Astrocyte (in vitro differentiated cells and primary cell): ENCODE measurements around the gene ARMC12. TPM values are rescaled to one million over a fixed set of nuclear protein-coding genes. Genes with fewer than 3 reads are reported as not detected.

Experiments used
- DNase-seq: peaks from one replicate; pipeline ENCODE4 v3.0.0-alpha.2; 2010; ENCODE audit warnings: low read depth
- FAIRE-seq: peaks from 2 replicates; lab custom pipeline; 2011; peaks lifted over from hg19 to GRCh38; lab: Jason Lieb, UNC
- H2AFZ ChIP-seq: 2 replicates; pipeline ENCODE4 v1.6.0; 2012; ENCODE audit warnings: low read depth, low read length, inconsistent platforms
- H3K27ac ChIP-seq: 2 replicates; pipeline ENCODE4 v1.5.1; 2011; ENCODE audit warnings: low read depth, low read length, inconsistent platforms
- H3K27me3 ChIP-seq: 2 replicates; pipeline ENCODE4 v1.6.0; 2011; ENCODE audit warnings: low read length, inconsistent platforms; ENCODE audit not compliant: insufficient read depth
- H3K36me3 ChIP-seq: 2 replicates; pipeline ENCODE4 v1.5.1; 2011; ENCODE audit warnings: low read length, inconsistent platforms; ENCODE audit not compliant: insufficient read depth
- H3K4me1 ChIP-seq: 2 replicates; pipeline ENCODE4 v1.5.1; 2011; ENCODE audit warnings: low read length, inconsistent platforms; ENCODE audit not compliant: insufficient read depth
- H3K4me2 ChIP-seq: 2 replicates; pipeline ENCODE4 v1.6.0; 2012; ENCODE audit warnings: low read length, inconsistent platforms
- H3K4me3 ChIP-seq: 2 replicates; pipeline ENCODE4 v1.5.1; 2011; ENCODE audit warnings: low read depth, mild to moderate bottlenecking, low read length, inconsistent platforms; ENCODE audit not compliant: insufficient read depth
- H3K79me2 ChIP-seq: 2 replicates; pipeline ENCODE4 v1.6.0; 2012; ENCODE audit warnings: mild to moderate bottlenecking, low read length, inconsistent platforms; ENCODE audit not compliant: insufficient read depth
- H3K9ac ChIP-seq: 2 replicates; pipeline ENCODE4 v1.6.0; 2012; ENCODE audit warnings: mild to moderate bottlenecking, low read length, inconsistent platforms
- H3K9me3 ChIP-seq: 2 replicates; pipeline ENCODE4 v1.5.1; 2012; ENCODE audit warnings: low read depth, mild to moderate bottlenecking, low read length, inconsistent platforms; ENCODE audit not compliant: insufficient read depth
- H4K20me1 ChIP-seq: 2 replicates; pipeline ENCODE4 v1.6.0; 2012; ENCODE audit warnings: low read length, inconsistent platforms; ENCODE audit not compliant: insufficient read depth
- H3K27ac Mint-ChIP-seq: one replicate; pipeline ENCODE4 v1.8.0; 2021; ENCODE audit warnings: mild to moderate bottlenecking, mixed read lengths; ENCODE audit not compliant: unreplicated experiment
- H3K27me3 Mint-ChIP-seq: one replicate; pipeline ENCODE4 v1.8.0; 2021; ENCODE audit warnings: low read depth, mixed read lengths; ENCODE audit not compliant: unreplicated experiment
- H3K36me3 Mint-ChIP-seq: one replicate; pipeline ENCODE4 v1.8.0; 2021; ENCODE audit warnings: low read depth, mixed read lengths; ENCODE audit not compliant: unreplicated experiment
- H3K4me1 Mint-ChIP-seq: one replicate; pipeline ENCODE4 v1.8.0; 2021; ENCODE audit warnings: low read depth, mixed read lengths; ENCODE audit not compliant: unreplicated experiment
- H3K4me3 Mint-ChIP-seq: one replicate; pipeline ENCODE4 v1.8.0; 2021; ENCODE audit warnings: mild to moderate bottlenecking, moderate library complexity, mixed read lengths; ENCODE audit not compliant: unreplicated experiment
- H3K9me3 Mint-ChIP-seq: one replicate; pipeline ENCODE4 v1.8.0; 2021; ENCODE audit warnings: mild to moderate bottlenecking, mixed read lengths; ENCODE audit not compliant: unreplicated experiment
- EZH2 ChIP-seq: IDR thresholded peaks from 2 replicates; pipeline ENCODE4 v1.6.1; 2012; ENCODE audit warnings: mild to moderate bottlenecking, low read length, inconsistent platforms; ENCODE audit not compliant: insufficient read depth
- total RNA-seq: library from RNA; stranded (reverse); gene quantifications from 2 replicates; pipeline ENCODE4 v1.2.1, GENCODE V29; 2021
- TF ChIP-seq, protein P1 (sequence below): IDR thresholded peaks from 2 replicates; pipeline ENCODE4 v1.5.1; 2011; ENCODE audit warnings: low read depth, mild to moderate bottlenecking, inconsistent platforms, low read length, moderate library complexity; ENCODE audit not compliant: insufficient read depth

Gene ARMC12
- total RNA-seq, 1 donor from 2014 or later, result 0.25 TPM

DNA sequence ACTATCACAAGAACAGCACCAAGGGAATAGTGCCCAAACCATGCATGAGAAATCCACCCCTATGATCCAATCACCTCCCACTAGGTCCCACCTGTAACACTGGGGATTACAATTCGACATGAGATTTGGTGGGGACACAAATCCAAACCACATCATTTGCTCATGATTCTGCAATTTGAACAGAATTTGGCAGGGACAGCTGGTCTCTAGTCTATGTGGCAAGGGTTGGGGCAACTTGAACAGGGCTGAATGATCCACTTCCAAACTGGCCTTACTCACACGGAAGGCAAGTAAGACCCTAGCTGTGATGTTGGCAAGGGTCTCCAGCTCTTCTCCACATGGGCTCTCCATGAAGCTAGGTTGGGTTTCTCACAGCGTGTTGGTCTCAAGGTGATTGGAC lies 38.0 kb upstream of the ARMC12 start:
- Histone ChIP-seq H3K4me2 (no peak overlapping the region), H4K20me1 (no peaks in the 10 kb centered on the region), H3K4me1 (no peaks in the 10 kb centered on the region), H3K79me2 (no peaks in the 10 kb centered on the region), H3K4me3 (no peak overlapping the region), H3K9ac (no peak overlapping the region), H3K27me3 (no peaks in the 10 kb centered on the region), H3K27ac (no peak overlapping the region), H3K36me3 (no peaks in the 10 kb centered on the region), H3K9me3 (no peaks in the 10 kb centered on the region), H2AFZ (no peak overlapping the region)
- H3K27me3 Mint-ChIP-seq, result peaks cover 4% of the 10 kb centered on the region
- TF ChIP-seq, protein P1, sequence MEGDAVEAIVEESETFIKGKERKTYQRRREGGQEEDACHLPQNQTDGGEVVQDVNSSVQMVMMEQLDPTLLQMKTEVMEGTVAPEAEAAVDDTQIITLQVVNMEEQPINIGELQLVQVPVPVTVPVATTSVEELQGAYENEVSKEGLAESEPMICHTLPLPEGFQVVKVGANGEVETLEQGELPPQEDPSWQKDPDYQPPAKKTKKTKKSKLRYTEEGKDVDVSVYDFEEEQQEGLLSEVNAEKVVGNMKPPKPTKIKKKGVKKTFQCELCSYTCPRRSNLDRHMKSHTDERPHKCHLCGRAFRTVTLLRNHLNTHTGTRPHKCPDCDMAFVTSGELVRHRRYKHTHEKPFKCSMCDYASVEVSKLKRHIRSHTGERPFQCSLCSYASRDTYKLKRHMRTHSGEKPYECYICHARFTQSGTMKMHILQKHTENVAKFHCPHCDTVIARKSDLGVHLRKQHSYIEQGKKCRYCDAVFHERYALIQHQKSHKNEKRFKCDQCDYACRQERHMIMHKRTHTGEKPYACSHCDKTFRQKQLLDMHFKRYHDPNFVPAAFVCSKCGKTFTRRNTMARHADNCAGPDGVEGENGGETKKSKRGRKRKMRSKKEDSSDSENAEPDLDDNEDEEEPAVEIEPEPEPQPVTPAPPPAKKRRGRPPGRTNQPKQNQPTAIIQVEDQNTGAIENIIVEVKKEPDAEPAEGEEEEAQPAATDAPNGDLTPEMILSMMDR, result no peak
- TF ChIP-seq EZH2, result no peak
- H3K27ac Mint-ChIP-seq, result no peak overlapping the region
- FAIRE-seq, result no peak
- no peak overlapping the region for H3K4me3 Mint-ChIP-seq
- no peak for DNase-seq
- H3K36me3 Mint-ChIP-seq, result no peaks in the 10 kb centered on the region
- H3K9me3 Mint-ChIP-seq, result peaks cover 6% of the 10 kb centered on the region
- H3K4me1 Mint-ChIP-seq, result no peaks in the 10 kb centered on the region

DNA sequence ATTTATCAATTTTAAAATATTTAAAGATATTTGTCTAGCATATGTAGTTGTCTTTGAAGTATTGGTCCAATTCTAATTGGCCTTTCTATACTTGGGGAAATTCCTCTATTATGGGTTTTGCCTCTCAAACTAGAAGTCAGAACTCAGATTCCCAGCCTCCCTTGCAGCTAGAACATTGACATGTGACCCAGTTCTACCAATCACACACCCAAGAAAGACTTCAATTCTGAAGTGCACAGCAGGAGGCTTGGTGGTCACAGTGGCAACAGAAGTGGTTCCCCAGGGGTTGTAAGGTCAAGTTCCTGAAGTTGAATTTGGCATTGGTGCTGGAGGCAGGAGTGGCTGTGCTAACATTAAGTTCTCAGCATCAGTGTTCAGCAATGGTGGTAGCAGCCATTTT lies 33.3 kb upstream of the ARMC12 start:
- Histone ChIP-seq H3K9ac (no peak overlapping the region), H3K79me2 (no peaks in the 10 kb centered on the region), H3K4me2 (no peak overlapping the region), H3K27me3 (no peaks in the 10 kb centered on the region), H3K4me1 (no peaks in the 10 kb centered on the region), H4K20me1 (no peaks in the 10 kb centered on the region), H3K4me3 (no peak overlapping the region), H3K27ac (no peak overlapping the region), H3K36me3 (no peaks in the 10 kb centered on the region), H2AFZ (no peak overlapping the region), H3K9me3 (no peaks in the 10 kb centered on the region)
- no peak for DNase-seq
- Mint-ChIP-seq H3K27me3 (peaks cover 4% of the 10 kb centered on the region), H3K27ac (no peak overlapping the region), H3K4me3 (no peak overlapping the region), H3K36me3 (no peaks in the 10 kb centered on the region), H3K4me1 (no peaks in the 10 kb centered on the region), H3K9me3 (peaks cover 6% of the 10 kb centered on the region)
- no peak for TF ChIP-seq EZH2
- TF ChIP-seq, protein P1, result no peak
- FAIRE-seq, result no peak

DNA sequence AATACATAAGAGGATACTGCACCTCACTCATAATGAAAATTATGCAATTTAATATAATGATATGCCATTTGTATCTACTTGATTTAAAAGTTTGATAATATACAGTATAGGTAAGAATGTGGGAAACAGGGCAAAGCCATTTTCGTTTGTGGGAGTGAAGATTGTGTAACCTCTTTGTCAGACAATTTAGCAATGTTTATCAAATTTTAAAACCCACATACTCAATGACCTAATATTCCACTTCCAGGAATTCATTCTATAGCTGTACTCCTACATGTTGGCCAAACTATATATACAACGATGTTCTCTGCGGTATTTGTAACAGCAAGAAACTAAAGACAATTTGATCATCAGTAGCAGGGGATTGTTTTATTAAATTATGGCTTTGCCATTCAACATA lies 30.4 kb upstream of the ARMC12 start:
- Histone ChIP-seq H3K79me2 (no peaks in the 10 kb centered on the region), H3K4me2 (no peak overlapping the region), H2AFZ (no peak overlapping the region), H3K4me1 (no peaks in the 10 kb centered on the region), H3K27ac (no peak overlapping the region), H3K9ac (no peak overlapping the region), H3K27me3 (peaks cover 2% of the 10 kb centered on the region), H3K4me3 (no peak overlapping the region), H3K9me3 (no peaks in the 10 kb centered on the region), H3K36me3 (no peaks in the 10 kb centered on the region), H4K20me1 (no peaks in the 10 kb centered on the region)
- TF ChIP-seq, protein P1, result no peak
- TF ChIP-seq EZH2, result no peak
- no peak for DNase-seq
- no peak for FAIRE-seq
- peaks cover 6% of the 10 kb centered on the region for H3K9me3 Mint-ChIP-seq
- H3K36me3 Mint-ChIP-seq, result no peaks in the 10 kb centered on the region
- H3K27me3 Mint-ChIP-seq, result peaks cover 2% of the 10 kb centered on the region
- no peak overlapping the region for H3K4me3 Mint-ChIP-seq
- H3K27ac Mint-ChIP-seq, result no peak overlapping the region
- H3K4me1 Mint-ChIP-seq, result no peaks in the 10 kb centered on the region
